ENCODE data around the gene WDR44. TPM values are rescaled to one million over a fixed set of nuclear protein-coding genes. Genes with fewer than 3 reads are reported as not detected.

The WDR44 gene
- total and polyA plus RNA-seq, 12 donors = 2.2 to 25.9 (median 13.8) TPM

DNA sequence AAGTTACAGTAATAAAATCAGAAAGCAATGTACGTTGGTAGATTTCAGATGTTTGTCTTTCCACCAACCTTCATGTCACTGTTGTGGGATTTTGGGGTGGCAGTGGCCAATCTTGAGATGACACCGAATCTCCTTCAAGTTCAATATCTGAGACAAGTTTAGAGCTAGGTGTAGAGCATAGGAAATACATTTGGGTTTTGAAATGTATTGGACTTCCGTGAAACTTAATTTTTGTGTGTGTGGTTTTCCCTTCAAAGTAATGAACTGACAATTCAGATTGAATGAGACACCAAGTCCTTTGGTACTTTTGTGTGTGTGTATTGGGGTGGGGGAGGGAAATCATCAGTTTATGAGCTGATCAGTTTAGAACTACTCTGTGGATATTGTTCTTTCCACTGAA lies 1.8 kb downstream of the WDR44 start:
- Histone ChIP-seq H3K36me3 (replicated peaks in 1 of 2) (no peaks in the 10 kb centered on the region), H3K27ac (peak overlapping the region in 1 of 5 donors; percentile 93), H3K4me1 (replicated peaks in 1 of 2) (peaks cover 0 to 29% of the 10 kb centered on the region in 2 donors), H3K27me3 (no peaks in the 10 kb centered on the region), H3K9me3 (replicated peaks in 1 of 3) (no peaks in the 10 kb centered on the region), H3K4me3 (peak overlapping the region in 1 of 4 donors; percentile 64)
- no peak for DNase-seq
- intact Hi-C loops (cut with DNase I) = no loop called here
- WGBS, 4 donors = 25 to 40% (median 27%) methylated on average over 3 of the region's 3 CpGs
- TF ChIP-seq, protein P1, sequence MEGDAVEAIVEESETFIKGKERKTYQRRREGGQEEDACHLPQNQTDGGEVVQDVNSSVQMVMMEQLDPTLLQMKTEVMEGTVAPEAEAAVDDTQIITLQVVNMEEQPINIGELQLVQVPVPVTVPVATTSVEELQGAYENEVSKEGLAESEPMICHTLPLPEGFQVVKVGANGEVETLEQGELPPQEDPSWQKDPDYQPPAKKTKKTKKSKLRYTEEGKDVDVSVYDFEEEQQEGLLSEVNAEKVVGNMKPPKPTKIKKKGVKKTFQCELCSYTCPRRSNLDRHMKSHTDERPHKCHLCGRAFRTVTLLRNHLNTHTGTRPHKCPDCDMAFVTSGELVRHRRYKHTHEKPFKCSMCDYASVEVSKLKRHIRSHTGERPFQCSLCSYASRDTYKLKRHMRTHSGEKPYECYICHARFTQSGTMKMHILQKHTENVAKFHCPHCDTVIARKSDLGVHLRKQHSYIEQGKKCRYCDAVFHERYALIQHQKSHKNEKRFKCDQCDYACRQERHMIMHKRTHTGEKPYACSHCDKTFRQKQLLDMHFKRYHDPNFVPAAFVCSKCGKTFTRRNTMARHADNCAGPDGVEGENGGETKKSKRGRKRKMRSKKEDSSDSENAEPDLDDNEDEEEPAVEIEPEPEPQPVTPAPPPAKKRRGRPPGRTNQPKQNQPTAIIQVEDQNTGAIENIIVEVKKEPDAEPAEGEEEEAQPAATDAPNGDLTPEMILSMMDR (IDR thresholded peaks at IDR 0.05) = no peak
- TF ChIP-seq POLR2A (IDR thresholded peaks at IDR 0.05) = no peak

DNA sequence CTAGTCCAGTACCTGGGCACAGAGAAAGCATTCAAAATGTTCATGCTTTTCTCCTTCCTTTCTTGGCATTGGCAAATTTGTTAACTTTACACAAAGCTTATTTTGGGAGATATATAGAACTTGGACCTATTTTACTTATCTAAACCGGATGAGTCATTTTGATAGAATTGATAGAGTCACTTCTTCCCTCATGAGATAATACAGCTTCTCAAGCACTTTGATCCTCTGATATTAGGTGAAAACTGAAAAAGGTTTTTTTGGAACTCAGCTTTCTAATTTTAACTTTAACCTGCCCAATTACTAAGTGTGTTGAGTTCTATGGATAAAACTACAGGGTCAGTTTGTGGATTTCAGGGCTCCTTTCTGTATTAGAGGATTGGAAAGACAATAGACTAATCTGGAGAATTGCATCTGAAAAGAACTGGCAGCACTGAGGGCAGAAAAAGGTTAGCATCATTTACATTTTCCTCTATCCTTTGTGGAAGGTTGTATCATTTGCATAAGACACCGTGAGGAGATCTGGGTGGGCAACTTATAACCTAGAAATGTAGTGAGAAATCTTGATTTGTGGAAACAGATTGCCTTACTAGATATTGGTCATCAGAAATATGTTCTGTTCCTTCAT lies 2.4 kb downstream of the WDR44 start:
- 28 to 45% (median 35%) methylated on average over 2 of the region's 2 CpGs for WGBS, 4 donors
- Histone ChIP-seq H3K27ac (no peak overlapping the region), H3K9me3 (replicated peaks in 1 of 3) (no peaks in the 10 kb centered on the region), H3K36me3 (replicated peaks in 1 of 2) (no peaks in the 10 kb centered on the region), H3K4me3 (no peak overlapping the region), H3K4me1 (replicated peaks in 1 of 2) (peaks cover 0 to 29% of the 10 kb centered on the region in 2 donors), H3K27me3 (no peaks in the 10 kb centered on the region)
- TF ChIP-seq, protein P1 (IDR thresholded peaks at IDR 0.05) = no peak
- TF ChIP-seq POLR2A (IDR thresholded peaks at IDR 0.05) = no peak
- intact Hi-C loops (cut with DNase I) = no loop called here
- no peak for DNase-seq

DNA sequence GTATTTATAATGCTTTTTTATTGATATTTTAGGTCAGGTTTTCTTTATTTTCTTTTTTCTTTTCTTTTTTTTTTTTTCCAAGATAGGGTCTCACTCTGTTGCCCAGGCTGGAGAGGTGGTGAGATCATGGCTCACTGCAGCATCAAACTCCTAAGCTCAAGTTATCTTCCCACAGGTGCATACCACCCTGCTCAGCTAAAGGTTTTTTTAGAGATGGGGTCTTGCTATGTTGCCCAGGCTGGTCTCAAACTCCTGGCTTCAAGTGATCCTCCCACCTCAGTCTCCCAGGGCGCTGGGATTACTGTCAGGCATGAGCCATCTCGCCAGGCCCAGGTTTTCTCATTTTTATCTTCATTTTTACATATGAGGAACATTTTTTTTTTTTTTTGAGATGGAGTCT lies 3.3 kb downstream of the WDR44 start:
- no peaks in the 10 kb centered on the region for H3K27me3 ChIP-seq
- intact Hi-C loops (cut with DNase I) = no loop called here
- TF ChIP-seq, protein P1 (IDR thresholded peaks at IDR 0.05) = no peak
- no peak for TF ChIP-seq POLR2A (IDR thresholded peaks at IDR 0.05)
- H3K9me3 ChIP-seq (replicated peaks in 1 of 3) = no peaks in the 10 kb centered on the region
- H3K4me1 ChIP-seq (replicated peaks in 1 of 2) = peaks cover 0 to 29% of the 10 kb centered on the region in 2 donors
- no peaks in the 10 kb centered on the region for H3K36me3 ChIP-seq (replicated peaks in 1 of 2)
- H3K27ac ChIP-seq = no peak overlapping the region
- DNase-seq = no peak
- WGBS, 4 donors = 65 to 100% (median 86%) methylated on average over 2 of the region's 2 CpGs
- no peak overlapping the region for H3K4me3 ChIP-seq

DNA sequence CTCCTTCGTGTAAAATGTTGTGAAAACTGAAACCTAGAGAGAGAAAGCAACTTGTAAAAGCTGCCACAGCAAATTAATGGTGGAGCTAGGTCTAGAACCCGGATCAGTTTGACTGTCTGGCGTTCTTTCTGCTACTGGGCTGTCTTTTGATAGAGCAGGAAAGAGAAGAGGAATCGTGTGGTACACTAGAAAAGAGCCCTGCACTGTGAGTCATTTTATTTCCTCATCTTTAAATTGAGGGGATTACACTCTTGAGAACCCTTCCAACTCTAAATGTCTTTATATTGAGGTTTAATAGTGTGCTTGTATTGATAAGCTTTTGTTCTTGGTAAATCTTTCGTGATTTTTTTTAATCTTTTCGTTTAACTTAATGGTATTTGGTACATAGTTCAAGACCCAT lies 4.3 kb downstream of the WDR44 start:
- H3K4me1 ChIP-seq (replicated peaks in 1 of 2) = peaks cover 0 to 29% of the 10 kb centered on the region in 2 donors

More for the DNA sequence above, 4.3 kb downstream of the WDR44 start:
- intact Hi-C loops (cut with DNase I) = no loop called here
- TF ChIP-seq, protein P1 (IDR thresholded peaks at IDR 0.05) = no peak
- no peak for TF ChIP-seq POLR2A (IDR thresholded peaks at IDR 0.05)
- Histone ChIP-seq H3K36me3 (replicated peaks in 1 of 2) (no peaks in the 10 kb centered on the region), H3K27ac (no peak overlapping the region), H3K9me3 (replicated peaks in 1 of 3) (no peaks in the 10 kb centered on the region), H3K4me3 (no peak overlapping the region), H3K27me3 (no peaks in the 10 kb centered on the region)
- no peak for DNase-seq
- WGBS, 4 donors = 40 to 47% (median 42%) methylated on average over 6 of the region's 6 CpGs

Data from adrenal gland (tissue), 12 donors.